Skeletal muscle tissue (tissue), 4 donors: ENCODE results near the gene POU5F1. TPM values are rescaled to one million over a fixed set of nuclear protein-coding genes. Genes with fewer than 3 reads are reported as not detected.
A peak's percentile ranks its signal among the peaks of the same experiment; 100 is the strongest.

Source experiments
- H3K27ac ChIP-seq: one replicate; pipeline ENCODE4 v1.7.0; 2013; ENCODE audit warnings: mild to moderate bottlenecking, low read depth, low read length, inconsistent platforms
- H3K27me3 ChIP-seq, 3 donors: one replicate each; pipeline ENCODE4 v1.7.0; 2013; ENCODE audit warnings: low read length in 3 of 3; ENCODE audit not compliant: control insufficient read depth in 3 of 3, insufficient read depth in 3 of 3
- H3K36me3 ChIP-seq, 3 donors: one replicate each; pipeline ENCODE4 v1.7.0; 2013; ENCODE audit warnings: low read length in 3 of 3; ENCODE audit not compliant: control insufficient read depth in 3 of 3, insufficient read depth in 3 of 3
- H3K4me1 ChIP-seq, 3 donors: one replicate each; pipeline ENCODE4 v1.7.0; 2013; ENCODE audit warnings: low read length in 3 of 3, mild to moderate bottlenecking in 3 of 3; ENCODE audit not compliant: control insufficient read depth in 3 of 3, insufficient read depth in 3 of 3
- H3K4me3 ChIP-seq, 3 donors: one replicate each; pipeline ENCODE4 v1.7.0; 2013; ENCODE audit warnings: low read length in 3 of 3
- H3K9ac ChIP-seq, 3 donors: one replicate each; pipeline ENCODE4 v1.7.0; 2013; ENCODE audit warnings: low read length in 3 of 3, mild to moderate bottlenecking in 3 of 3, moderate library complexity in 2 of 3, low read depth in 1 of 3
- H3K9me3 ChIP-seq, 3 donors: one replicate each; pipeline ENCODE4 v1.7.0; 2013; ENCODE audit warnings: low read length in 3 of 3; ENCODE audit not compliant: control insufficient read depth in 3 of 3
- total RNA-seq: library from RNA; depleted of rRNA; stranded (reverse); fragments of >200 nt; gene quantifications from one replicate; pipeline ENCODE4 v1.2.3, GENCODE V29; 2014
- donor health status: Osteomylitis.

POU5F1 gene
- total RNA-seq, 1 donor from 2014 or later, result not detected

DNA sequence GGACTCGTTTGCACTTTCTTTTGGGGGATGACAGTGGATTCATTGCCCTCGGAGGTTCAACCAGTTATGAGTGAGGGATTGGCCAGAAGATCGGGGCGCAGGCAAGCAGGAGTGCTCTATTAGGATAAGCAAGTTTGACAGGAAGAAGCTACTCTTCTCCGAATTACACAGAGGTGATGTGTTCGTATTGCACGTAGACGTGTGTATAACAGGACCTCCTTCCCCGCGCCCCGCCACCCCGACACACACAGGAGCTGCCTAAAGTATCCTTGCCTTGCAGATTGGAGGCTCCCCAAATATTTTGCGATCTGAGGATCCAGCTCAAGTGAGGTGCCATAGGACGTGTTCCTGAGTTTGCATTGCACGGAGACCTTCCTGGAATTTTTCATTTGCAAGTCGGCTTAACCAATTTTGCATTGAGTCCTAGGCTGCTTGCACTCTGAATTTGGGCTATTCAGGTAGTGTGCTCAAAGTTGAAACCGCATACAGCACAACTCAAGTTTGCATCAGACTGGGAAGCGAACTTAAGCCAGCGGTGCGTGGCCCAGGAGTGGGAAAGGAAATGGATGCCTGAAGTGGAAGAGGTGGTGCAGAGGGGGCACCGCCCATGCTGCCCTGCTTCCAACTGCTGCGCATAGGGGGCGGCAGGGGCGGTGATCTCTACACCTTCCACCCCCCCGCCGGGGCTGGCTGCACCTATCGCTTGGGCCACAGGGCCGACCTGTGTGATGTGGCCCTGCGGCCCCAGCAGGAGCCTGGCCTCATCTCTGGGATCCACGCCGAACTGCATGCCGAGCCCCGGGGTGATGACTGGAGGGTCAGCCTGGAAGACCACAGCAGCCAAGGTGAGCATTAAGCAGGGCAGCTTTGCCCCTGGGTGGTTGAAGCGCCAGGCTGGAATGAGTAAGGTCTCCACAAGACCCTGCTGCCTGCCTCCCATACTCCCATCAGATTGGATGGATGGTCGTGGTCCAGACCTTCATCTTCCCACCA lies 11.3 kb downstream of the POU5F1 start:
- peaks cover 2 to 17% (median 15%) of the 10 kb centered on the region in 3 donors for H3K36me3 ChIP-seq
- H3K4me1 ChIP-seq, result peaks cover 19 to 35% (median 22%) of the 10 kb centered on the region in 3 donors
- no peak overlapping the region for H3K27ac ChIP-seq
- no peaks in the 10 kb centered on the region for H3K9me3 ChIP-seq
- peak overlapping the region; percentile 76 to 86 (median 82) for H3K4me3 ChIP-seq
- H3K9ac ChIP-seq, result peak overlapping the region; percentile 40 to 77 (median 76)
- H3K27me3 ChIP-seq, result no peaks in the 10 kb centered on the region

DNA sequence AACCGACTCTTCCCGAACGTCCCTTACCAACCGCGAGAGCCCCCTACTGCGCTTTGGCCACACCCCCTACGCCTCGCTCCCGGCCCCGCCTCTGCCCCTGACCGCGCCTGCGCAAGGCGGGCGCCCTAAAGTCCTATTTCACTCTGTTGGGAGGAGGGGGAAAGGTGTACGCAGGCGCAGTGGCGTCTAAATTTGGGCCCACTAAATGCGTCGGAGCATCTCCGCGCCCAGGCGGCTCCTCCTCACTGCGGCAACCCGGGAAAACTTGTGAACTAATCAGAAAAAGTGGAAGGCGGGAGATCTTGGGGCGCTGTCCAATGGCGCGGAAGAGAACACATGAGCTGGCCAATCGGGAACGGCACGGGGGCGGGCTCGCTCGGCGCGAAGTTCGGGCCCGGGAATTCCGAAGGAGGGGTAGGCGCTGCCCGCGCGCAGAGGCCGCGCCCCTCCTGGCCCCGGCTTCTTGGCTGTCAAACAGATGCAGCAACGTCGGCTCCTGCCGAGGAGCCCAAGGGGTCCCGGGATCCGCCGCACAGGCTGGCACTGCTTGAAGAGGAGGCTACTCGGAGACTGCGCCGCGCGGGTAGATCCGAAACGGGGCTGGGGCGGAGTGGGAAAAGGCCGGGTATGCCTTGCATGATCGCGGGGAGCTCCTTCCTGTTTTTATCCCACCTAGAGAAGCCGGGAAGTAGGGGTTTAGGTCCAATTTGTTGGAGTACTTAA lies 12.2 kb downstream of the POU5F1 start, which contains the start of gene TCF19:
Gene TCF19 (plus strand): TSS at position 450 of the 723 bp plus-strand sequence. CDS start 881 bp downstream, outside the sequence.
- peak within 1 kb of the TSS; percentile 76 to 86 (median 84) for H3K4me3 ChIP-seq
- peaks cover 9 to 21% (median 16%) of the 10 kb centered on the region in 3 donors for H3K36me3 ChIP-seq
- H3K27me3 ChIP-seq, result no peaks in the 10 kb centered on the region
- no peaks in the 10 kb centered on the region for H3K9me3 ChIP-seq
- H3K9ac ChIP-seq, result peak within 1 kb of the TSS; percentile 79 to 83 (median 81)
- peak within 1 kb of the TSS; percentile 76 for H3K27ac ChIP-seq
- peaks cover 19 to 35% (median 22%) of the 10 kb centered on the region in 3 donors for H3K4me1 ChIP-seq

DNA sequence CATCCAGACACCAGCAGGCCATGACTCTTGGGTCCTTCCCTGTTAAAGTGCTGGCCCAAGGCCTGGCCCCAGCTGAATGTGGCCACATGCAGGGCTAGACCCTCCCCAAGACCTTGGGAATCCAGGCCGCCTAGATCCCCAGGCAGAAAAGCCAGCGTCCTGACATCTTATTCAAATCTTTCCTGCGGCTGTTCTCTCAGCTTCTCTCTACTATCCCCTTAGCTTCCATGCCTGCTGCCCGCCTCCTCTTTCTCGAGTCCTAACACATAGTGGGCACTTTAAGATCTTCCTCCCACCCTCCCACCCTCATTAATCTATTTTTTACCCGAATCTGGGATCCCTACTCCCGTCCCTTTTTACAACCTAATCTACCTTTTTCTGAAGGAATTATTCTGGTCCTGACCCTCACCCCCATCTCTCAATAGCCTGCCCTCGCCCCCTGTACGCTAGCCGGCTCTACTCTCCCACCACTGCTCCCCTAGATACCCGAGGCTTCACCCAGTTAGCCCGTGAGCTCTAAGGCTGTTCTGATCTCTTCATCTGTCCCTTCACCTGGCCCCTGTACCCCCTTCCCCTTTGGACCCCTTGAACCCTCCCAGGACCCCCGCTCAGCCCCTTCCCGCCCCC lies 12.9 kb downstream of the POU5F1 start, which contains the start of gene CCHCR1:
Gene CCHCR1 (minus strand): TSS at position 290 of the 627 bp plus-strand sequence. CDS start 202 bp downstream, at position 88.
- Histone ChIP-seq H3K4me3 (peak within 1 kb of the TSS; percentile 76 to 86 (median 84)), H3K27me3 (no peaks in the 10 kb centered on the region), H3K9ac (peak within 1 kb of the TSS; percentile 79 to 83 (median 81)), H3K36me3 (peaks cover 9 to 24% (median 14%) of the 10 kb centered on the region in 3 donors), H3K4me1 (peaks cover 19 to 35% (median 22%) of the 10 kb centered on the region in 3 donors), H3K27ac (peak within 1 kb of the TSS; percentile 76), H3K9me3 (no peaks in the 10 kb centered on the region)

DNA sequence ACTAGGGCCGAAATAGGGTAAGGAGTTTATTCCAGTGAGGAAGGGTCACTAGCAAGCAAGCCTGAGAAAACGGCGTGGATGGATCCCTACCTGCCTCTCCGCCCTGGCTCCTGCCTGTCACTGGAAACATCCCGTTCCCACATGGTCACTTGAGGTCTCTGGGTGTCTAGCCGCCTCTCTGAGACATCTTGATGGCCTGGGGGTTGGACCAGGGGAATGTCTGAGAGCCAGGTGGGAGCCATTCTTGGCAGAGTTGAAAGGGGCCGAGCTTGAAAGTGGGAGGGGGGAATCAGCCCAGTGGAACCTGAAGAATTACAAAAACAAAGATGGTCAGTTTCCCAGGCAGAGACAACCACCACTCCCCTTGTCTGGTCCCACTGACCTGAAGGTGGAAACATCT lies 13.8 kb downstream of the POU5F1 start:
- no peaks in the 10 kb centered on the region for H3K9me3 ChIP-seq
- no peaks in the 10 kb centered on the region for H3K27me3 ChIP-seq
- peaks cover 9 to 25% (median 14%) of the 10 kb centered on the region in 3 donors for H3K36me3 ChIP-seq
- no peak overlapping the region for H3K9ac ChIP-seq
- H3K4me3 ChIP-seq, result peak overlapping the region in 1 of 3 donors; percentile 10
- no peak overlapping the region for H3K27ac ChIP-seq
- H3K4me1 ChIP-seq, result peaks cover 19 to 35% (median 22%) of the 10 kb centered on the region in 3 donors

DNA sequence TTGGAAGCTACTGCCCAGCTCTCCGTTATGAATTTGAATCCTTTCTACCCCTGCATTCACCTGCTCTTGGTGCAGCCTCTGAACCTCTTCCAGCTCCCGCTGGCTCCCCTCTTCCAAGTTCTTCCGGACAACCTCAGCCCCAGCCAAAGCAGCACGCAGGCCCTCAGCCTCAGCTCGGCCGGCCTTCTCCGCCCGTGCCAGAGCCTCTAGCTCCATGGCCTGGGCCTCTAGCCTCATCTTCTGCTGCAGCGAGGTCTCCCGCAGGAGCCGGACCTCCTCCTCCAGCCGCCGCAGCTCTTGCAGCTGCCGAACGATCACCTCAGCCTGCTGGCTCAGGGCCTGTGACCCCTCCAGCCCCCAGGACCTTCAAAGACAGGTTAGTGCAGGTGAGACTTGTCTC lies 16.0 kb downstream of the POU5F1 start:
- Histone ChIP-seq H3K9me3 (no peaks in the 10 kb centered on the region), H3K4me3 (no peak overlapping the region), H3K27me3 (no peaks in the 10 kb centered on the region), H3K4me1 (peaks cover 15 to 31% (median 20%) of the 10 kb centered on the region in 3 donors), H3K36me3 (peaks cover 23 to 45% (median 30%) of the 10 kb centered on the region in 3 donors), H3K9ac (no peak overlapping the region), H3K27ac (no peak overlapping the region)

DNA sequence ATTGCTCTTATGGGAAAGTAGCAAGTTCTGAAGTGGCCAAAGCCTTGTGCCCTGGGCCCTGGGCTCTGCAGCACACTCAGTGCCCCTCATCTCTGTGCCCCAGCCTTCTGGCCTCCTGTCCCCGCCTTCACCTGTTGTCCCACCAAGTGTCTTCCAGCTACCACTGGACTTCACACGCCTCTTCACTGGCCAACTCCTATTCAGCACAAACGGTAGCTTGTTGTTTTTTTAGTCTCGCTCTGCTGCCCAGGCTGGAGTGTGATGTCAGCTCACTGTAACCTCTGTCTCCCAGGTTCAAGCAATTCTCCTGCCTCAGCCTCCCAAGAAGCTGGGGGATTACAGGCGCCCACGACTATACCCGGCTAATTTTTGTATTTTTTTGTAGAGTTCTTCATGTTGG lies 17.7 kb downstream of the POU5F1 start:
- no peak overlapping the region for H3K9ac ChIP-seq
- no peak overlapping the region for H3K27ac ChIP-seq
- no peak overlapping the region for H3K4me3 ChIP-seq
- H3K36me3 ChIP-seq, result peaks cover 28 to 56% (median 33%) of the 10 kb centered on the region in 3 donors
- peaks cover 5 to 21% (median 11%) of the 10 kb centered on the region in 3 donors for H3K4me1 ChIP-seq
- H3K9me3 ChIP-seq, result no peaks in the 10 kb centered on the region
- H3K27me3 ChIP-seq, result no peaks in the 10 kb centered on the region

DNA sequence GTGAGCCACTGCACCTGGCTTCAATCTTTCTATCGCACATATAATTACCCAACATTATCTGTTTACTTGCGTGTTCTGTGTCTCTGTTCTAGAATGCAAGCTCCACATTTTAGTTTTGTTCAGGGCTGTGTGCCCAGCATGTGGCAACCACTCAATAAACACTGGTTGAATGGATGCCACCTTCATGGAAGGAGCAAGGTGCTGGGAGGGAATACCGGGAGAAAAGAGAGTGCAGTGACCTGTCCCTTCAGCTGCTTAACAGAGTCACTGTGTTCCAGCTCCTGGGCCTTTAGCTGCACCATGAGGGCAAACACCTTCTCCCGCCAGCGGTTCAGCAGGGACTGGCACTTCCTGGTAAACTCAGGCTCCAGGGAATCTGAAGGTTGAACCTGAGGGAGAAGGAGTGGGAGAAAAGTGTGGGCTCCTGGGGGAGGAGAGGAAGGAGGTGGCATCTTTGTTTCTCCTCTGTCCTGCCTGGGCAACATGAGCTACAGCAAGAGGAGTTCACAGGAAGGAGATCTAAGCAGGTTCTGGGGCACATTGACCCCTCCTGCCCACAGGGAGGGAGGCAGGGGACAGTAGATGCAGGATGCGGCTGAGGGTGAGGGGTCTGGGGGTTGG lies 20.5 kb downstream of the POU5F1 start:
- no peak overlapping the region for H3K9ac ChIP-seq
- no peak overlapping the region for H3K4me3 ChIP-seq
- H3K27ac ChIP-seq, result no peak overlapping the region
- H3K27me3 ChIP-seq, result no peaks in the 10 kb centered on the region
- H3K9me3 ChIP-seq, result no peaks in the 10 kb centered on the region
- no peaks in the 10 kb centered on the region for H3K4me1 ChIP-seq
- H3K36me3 ChIP-seq, result peaks cover 33 to 57% (median 35%) of the 10 kb centered on the region in 3 donors

DNA sequence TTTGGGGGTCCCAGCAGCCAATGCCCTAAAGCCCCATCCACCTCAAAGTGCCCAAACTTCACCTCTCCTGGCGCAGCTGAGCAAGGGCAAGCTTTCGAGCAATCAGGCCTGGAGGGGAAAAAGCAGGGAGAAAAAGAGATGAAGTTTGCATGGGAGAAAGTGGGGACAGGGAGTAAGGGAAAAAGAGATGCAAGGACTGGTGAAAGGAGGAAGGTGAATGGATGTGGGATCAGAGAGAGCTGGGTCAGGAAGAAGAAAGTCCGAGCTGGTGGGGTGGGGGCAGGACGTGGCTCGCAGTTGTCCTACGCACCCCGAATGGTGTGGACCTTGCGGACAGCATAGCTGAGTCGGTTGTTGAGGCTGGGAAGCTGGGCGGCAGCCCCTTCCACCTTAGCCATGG lies 25.1 kb downstream of the POU5F1 start:
- peaks cover 29 to 44% (median 44%) of the 10 kb centered on the region in 3 donors for H3K36me3 ChIP-seq
- H3K9ac ChIP-seq, result no peak overlapping the region
- H3K4me1 ChIP-seq, result peaks cover 0 to 12% (median 0%) of the 10 kb centered on the region in 3 donors

DNA sequence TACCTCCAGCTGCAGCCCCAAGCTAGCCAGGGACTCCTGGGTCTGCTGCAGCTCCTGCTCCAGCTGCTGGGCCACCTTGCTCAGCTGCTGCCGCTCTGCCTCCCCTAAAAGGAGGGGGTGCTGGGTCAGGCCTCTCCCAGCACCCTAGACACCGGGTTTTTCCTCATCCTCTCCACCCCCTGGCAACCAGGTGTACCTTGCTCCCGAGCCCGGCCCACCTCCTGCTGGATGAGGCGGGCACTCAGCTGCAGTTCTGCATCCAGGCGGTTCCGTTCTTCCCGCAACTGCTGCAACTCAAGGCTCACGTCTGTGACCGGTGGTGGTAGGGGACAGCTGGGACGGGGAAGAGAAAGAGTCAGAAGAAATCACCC lies 25.5 kb downstream of the POU5F1 start:
- Histone ChIP-seq H3K27me3 (no peaks in the 10 kb centered on the region), H3K4me3 (no peak overlapping the region), H3K9ac (no peak overlapping the region), H3K36me3 (peaks cover 25 to 40% (median 39%) of the 10 kb centered on the region in 3 donors), H3K9me3 (no peaks in the 10 kb centered on the region), H3K27ac (no peak overlapping the region), H3K4me1 (peaks cover 0 to 12% (median 0%) of the 10 kb centered on the region in 3 donors)

More for the DNA sequence above, 25.1 kb downstream of the POU5F1 start:
- H3K4me3 ChIP-seq, result no peak overlapping the region
- H3K27ac ChIP-seq, result no peak overlapping the region
- no peaks in the 10 kb centered on the region for H3K27me3 ChIP-seq
- no peaks in the 10 kb centered on the region for H3K9me3 ChIP-seq
